CD4-positive, alpha-beta T cell (primary cell): ENCODE data around the gene TCF3. TPM values are rescaled to one million over a fixed set of nuclear protein-coding genes. Genes with fewer than 3 reads are reported as not detected.

Experiments
- ATAC-seq: fragments of 200-7000 bp; cut with Tn5 transposase; one replicate; pipeline ENCODE4 v1.10.0; 2022; ENCODE audit warnings: mild to moderate bottlenecking; ENCODE audit not compliant: poor library complexity
- CTCF ChIA-PET: fragments of 350-600 bp; sonication (Branson Sonifier 250); formaldehyde crosslinking; loops from one replicate; lab custom pipeline; 2021; ENCODE audit warnings: antibody characterized with exemption, inconsistent platforms; lab: Charles Lee
- POLR2A ChIA-PET: fragments of 350-600 bp; sonication (Branson Sonifier 250); formaldehyde crosslinking; loops from one replicate; lab custom pipeline; 2021; ENCODE audit warnings: antibody characterized with exemption, inconsistent platforms; lab: Charles Lee
- DNase-seq, 14 experiments: peaks; one replicate each; pipeline ENCODE4 v3.0.0-alpha.2; 2013 to 2020; ENCODE audit warnings: mixed read lengths in 2 of 14
- H3K27ac ChIP-seq, 2 donors: one replicate each; pipeline versions ENCODE4 v1.5.1 to v1.7.0; 2013; ENCODE audit warnings: low read length in 2 of 2, low read depth in 1 of 2, mild to moderate bottlenecking in 1 of 2
- H3K27me3 ChIP-seq, 2 experiments: 1 replicate in 1 of 2; 2 replicates in 1 of 2; pipeline versions ENCODE4 v1.6.1 to v1.7.0; 2013; ENCODE audit warnings: low read length in 2 of 2, control low read depth in 1 of 2, mild to moderate bottlenecking in 1 of 2, moderate library complexity in 1 of 2; ENCODE audit not compliant: insufficient read depth in 2 of 2, control insufficient read depth in 1 of 2
- H3K36me3 ChIP-seq: one replicate; pipeline ENCODE4 v1.6.1; 2013; ENCODE audit warnings: low read length, control low read depth; ENCODE audit not compliant: insufficient read depth
- H3K4me1 ChIP-seq: one replicate; pipeline ENCODE4 v1.6.1; 2013; ENCODE audit warnings: low read length, control low read depth; ENCODE audit not compliant: insufficient read depth
- H3K4me3 ChIP-seq: one replicate; pipeline ENCODE4 v1.5.1; 2013; ENCODE audit warnings: mild to moderate bottlenecking, low read length, moderate library complexity
- H3K9me3 ChIP-seq, 2 experiments: 1 replicate in 1 of 2; 2 replicates in 1 of 2; pipeline versions ENCODE4 v1.6.1 to v1.7.0; 2013; ENCODE audit warnings: low read length in 2 of 2, mild to moderate bottlenecking in 2 of 2, control low read depth in 1 of 2, moderate library complexity in 1 of 2; ENCODE audit not compliant: control insufficient read depth in 1 of 2, insufficient read depth in 1 of 2
- H3K27ac Mint-ChIP-seq: one replicate; pipeline ENCODE4 v1.8.0; 2020; ENCODE audit warnings: mixed read lengths
- H3K27me3 Mint-ChIP-seq: one replicate; pipeline ENCODE4 v1.8.0; 2021; ENCODE audit warnings: mixed read lengths
- H3K36me3 Mint-ChIP-seq: one replicate; pipeline ENCODE4 v1.8.0; 2021; ENCODE audit warnings: low read depth, mixed read lengths
- H3K4me1 Mint-ChIP-seq: one replicate; pipeline ENCODE4 v1.8.0; 2021; ENCODE audit warnings: low read depth, mixed read lengths
- H3K4me3 Mint-ChIP-seq: one replicate; pipeline ENCODE4 v1.8.0; 2020; ENCODE audit warnings: mild to moderate bottlenecking, mixed read lengths
- H3K9me3 Mint-ChIP-seq: one replicate; pipeline ENCODE4 v1.8.0; 2020; ENCODE audit warnings: mixed read lengths
- CTCF ChIP-seq: fragments of 200-600 bp; IDR thresholded peaks from one replicate; pipeline ENCODE4 v1.8.0; 2022; ENCODE audit warnings: antibody characterized with exemption, mild to moderate bottlenecking
- intact Hi-C, 2 experiments: fragments of 100-400 bp; cut with DNase I in 1 of 2; cut with micrococcal nuclease in 1 of 2; formaldehyde crosslinking; loops; one replicate each; pipeline versions ENCODE4 v1.15.1 to v1.9.0; 2023 to 2025; cut with DNase I, micrococcal nuclease
- total RNA-seq, 174 experiments: library from RNA in 2 of 174; stranded (reverse) in 2 of 174; gene quantifications; one replicate each; pipeline ENCODE4 v1.2.3 and lab custom pipeline; 2021 to 2026

TCF3 gene
- total RNA-seq, 2 experiments from 2014 or later, result 51.2 to 52.2 TPM

GRCh38 chr19:1647501-1648458 is 4.6 kb downstream of the TCF3 start:
- intact Hi-C loops, result no loop called here
- Mint-ChIP-seq H3K27me3 (peaks cover 2% of the 10 kb centered on the region), H3K27ac (no peak overlapping the region), H3K4me1 (peaks cover 10% of the 10 kb centered on the region), H3K36me3 (peaks cover 28% of the 10 kb centered on the region), H3K4me3 (no peak overlapping the region), H3K9me3 (no peaks in the 10 kb centered on the region)
- ChIA-PET CTCF (no interaction called here), POLR2A (no interaction called here)
- Histone ChIP-seq H3K9me3 (no peaks in the 10 kb centered on the region), H3K27ac (no peak overlapping the region), H3K4me3 (no peak overlapping the region), H3K4me1 (peaks cover 18% of the 10 kb centered on the region), H3K27me3 (no peaks in the 10 kb centered on the region), H3K36me3 (peaks cover 41% of the 10 kb centered on the region)
- no peak for DNase-seq
- no peak for ATAC-seq
- no peak for TF ChIP-seq CTCF

- H3K9me3 Mint-ChIP-seq, result no peaks in the 10 kb centered on the region
- ChIA-PET POLR2A (no interaction called here), CTCF (no interaction called here)
- ATAC-seq (no peak), DNase-seq (no peak)
- peaks cover 18% of the 10 kb centered on the region for H3K4me1 ChIP-seq
- H3K27ac Mint-ChIP-seq, result no peak overlapping the region
- no peak overlapping the region for H3K27ac ChIP-seq
- H3K36me3 Mint-ChIP-seq, result peaks cover 34% of the 10 kb centered on the region
- H3K4me3 ChIP-seq, result no peak overlapping the region
- TF ChIP-seq CTCF, result no peak
- H3K27me3 Mint-ChIP-seq, result no peaks in the 10 kb centered on the region
- intact Hi-C loops, result no loop called here
- no peaks in the 10 kb centered on the region for H3K9me3 ChIP-seq
- peaks cover 8% of the 10 kb centered on the region for H3K4me1 Mint-ChIP-seq
- peaks cover 45% of the 10 kb centered on the region for H3K36me3 ChIP-seq
- no peak overlapping the region for H3K4me3 Mint-ChIP-seq
- no peaks in the 10 kb centered on the region for H3K27me3 ChIP-seq
These were observed 5.6 kb downstream of the TCF3 start for GRCh38 chr19:1646659-1647453.

- Histone ChIP-seq H3K4me1 (peaks cover 14% of the 10 kb centered on the region), H3K4me3 (no peak overlapping the region), H3K9me3 (no peaks in the 10 kb centered on the region), H3K27me3 (no peaks in the 10 kb centered on the region), H3K36me3 (peaks cover 45% of the 10 kb centered on the region), H3K27ac (no peak overlapping the region)
- Mint-ChIP-seq H3K4me3 (no peak overlapping the region), H3K27ac (no peak overlapping the region), H3K9me3 (no peaks in the 10 kb centered on the region), H3K4me1 (peaks cover 8% of the 10 kb centered on the region), H3K27me3 (no peaks in the 10 kb centered on the region), H3K36me3 (peaks cover 34% of the 10 kb centered on the region)
- ATAC-seq, result no peak
- no peak for TF ChIP-seq CTCF
- ChIA-PET POLR2A (no interaction called here), CTCF (no interaction called here)
- intact Hi-C loops, result no loop called here
- DNase-seq, result peak in 1 of 14 experiments; percentile 14
These were observed 6.3 kb downstream of the TCF3 start for GRCh38 chr19:1646149-1646548.
